HEK293 (cell line): ENCODE measurements around the gene LACTBL1.
A peak's percentile ranks its signal among the peaks of the same experiment; 100 is the strongest.

ENCODE experiments used
- CTCF ChIA-PET: fragments of 350-600 bp; formaldehyde crosslinking; extraction: SDS; loops from one replicate; lab custom pipeline; 2021; ENCODE audit warnings: antibody characterized with exemption; lab: Yijun Ruan, JAX
- POLR2A ChIA-PET: fragments of 300-600 bp; formaldehyde crosslinking; extraction: SDS; loops from one replicate; lab custom pipeline; 2020; ENCODE audit warnings: antibody characterized with exemption, inconsistent platforms; lab: Yijun Ruan, JAX
- H3K27ac ChIP-seq: fragments of 200-500 bp; sonication (Bioruptor generic); 2 replicates; pipeline ENCODE4 v1.5.1; 2014; ENCODE audit warnings: low read depth, low read length, control low read depth, inconsistent platforms; ENCODE audit errors: extremely low read depth
- H3K36me3 ChIP-seq, 2 experiments: fragments of 200-500 bp in 1 of 2; sonication (Bioruptor generic) in 1 of 2; 1 replicate in 1 of 2; 2 replicates in 1 of 2; pipeline ENCODE4 v1.5.1; 2014 to 2017; ENCODE audit warnings: inconsistent platforms in 2 of 2, low read length in 2 of 2; ENCODE audit not compliant: control insufficient read depth in 2 of 2, insufficient read depth in 1 of 2
- H3K4me1 ChIP-seq: fragments of 200-500 bp; sonication (Bioruptor generic); 2 replicates; pipeline ENCODE4 v1.5.1; 2014; ENCODE audit warnings: mild to moderate bottlenecking, low read length, inconsistent platforms; ENCODE audit not compliant: control insufficient read depth, insufficient read depth
- H3K4me3 ChIP-seq: 2 replicates; pipeline ENCODE4 v1.5.1; 2011; ENCODE audit warnings: low read depth, mild to moderate bottlenecking, control low read depth, low read length, moderate library complexity
- H3K9me3 ChIP-seq: fragments of 200-500 bp; sonication (Bioruptor generic); 2 replicates; pipeline ENCODE4 v1.5.1; 2014; ENCODE audit warnings: low read depth, low read length, inconsistent platforms; ENCODE audit not compliant: control insufficient read depth, insufficient read depth
- GLIS2 ChIP-seq: fragments of 450-650 bp; formaldehyde crosslinking; IDR thresholded peaks from 2 replicates; pipeline ENCODE4 v1.5.1; 2016; ENCODE audit warnings: missing biosample characterization, missing genetic modification characterization
- KLF1 ChIP-seq: fragments of 450-650 bp; formaldehyde crosslinking; IDR thresholded peaks from 2 replicates; pipeline ENCODE4 v1.5.1; 2016; ENCODE audit warnings: missing biosample characterization, missing genetic modification characterization
- KLF17 ChIP-seq: fragments of 450-650 bp; formaldehyde crosslinking; IDR thresholded peaks from 2 replicates; pipeline ENCODE4 v1.5.1; 2016; ENCODE audit warnings: missing biosample characterization, missing genetic modification characterization
- TCF7L2 ChIP-seq: IDR thresholded peaks from 2 replicates; pipeline ENCODE4 v1.6.1; 2011; ENCODE audit warnings: low read depth, mild to moderate bottlenecking, inconsistent platforms, low read length, moderate library complexity, borderline replicate concordance
- WT1 ChIP-seq: fragments of 450-650 bp; formaldehyde crosslinking; IDR thresholded peaks from 2 replicates; pipeline ENCODE4 v1.5.1; 2016; ENCODE audit warnings: missing biosample characterization, missing genetic modification characterization
- YY1 ChIP-seq: fragments of 450-650 bp; formaldehyde crosslinking; IDR thresholded peaks from 2 replicates; pipeline ENCODE4 v1.5.1; 2018; ENCODE audit warnings: missing biosample characterization, missing genetic modification characterization
- ZBTB7A ChIP-seq: fragments of 450-650 bp; formaldehyde crosslinking; IDR thresholded peaks from 2 replicates; pipeline ENCODE4 v1.5.1; 2016; ENCODE audit warnings: low read depth, missing biosample characterization, missing genetic modification characterization
- ZIC2 ChIP-seq: fragments of 450-650 bp; formaldehyde crosslinking; IDR thresholded peaks from 2 replicates; pipeline ENCODE4 v1.5.1; 2016; ENCODE audit warnings: missing biosample characterization, missing genetic modification characterization
- ZNF16 ChIP-seq: fragments of 450-650 bp; formaldehyde crosslinking; IDR thresholded peaks from 2 replicates; pipeline ENCODE4 v1.5.1; 2016; ENCODE audit warnings: low read depth, missing biosample characterization, missing genetic modification characterization
- ZNF169 ChIP-seq: fragments of 450-650 bp; formaldehyde crosslinking; IDR thresholded peaks from 2 replicates; pipeline ENCODE4 v1.5.1; 2016; ENCODE audit warnings: missing biosample characterization, missing genetic modification characterization
- ZNF202 ChIP-seq: fragments of 450-650 bp; formaldehyde crosslinking; IDR thresholded peaks from 2 replicates; pipeline ENCODE4 v1.5.1; 2016; ENCODE audit warnings: missing biosample characterization, missing genetic modification characterization, borderline replicate concordance
- ZNF280C ChIP-seq: fragments of 450-650 bp; formaldehyde crosslinking; IDR thresholded peaks from 2 replicates; pipeline ENCODE4 v1.5.1; 2016; ENCODE audit warnings: missing biosample characterization, missing genetic modification characterization
- ZNF292 ChIP-seq: fragments of 450-650 bp; formaldehyde crosslinking; IDR thresholded peaks from 2 replicates; pipeline ENCODE4 v1.5.1; 2016; ENCODE audit warnings: low read depth, missing biosample characterization, missing genetic modification characterization, borderline replicate concordance
- ZNF664 ChIP-seq: fragments of 450-650 bp; formaldehyde crosslinking; IDR thresholded peaks from 2 replicates; pipeline ENCODE4 v1.5.1; 2016; ENCODE audit warnings: missing biosample characterization, missing genetic modification characterization
- ZNF768 ChIP-seq: fragments of 450-650 bp; formaldehyde crosslinking; IDR thresholded peaks from 2 replicates; pipeline ENCODE4 v1.5.1; 2018; ENCODE audit warnings: missing biosample characterization, mild to moderate bottlenecking, missing genetic modification characterization
- TF ChIP-seq, protein P1 (sequence below): fragments of 450-650 bp; IDR thresholded peaks from 2 replicates; pipeline ENCODE4 v1.5.1; 2018; ENCODE audit warnings: missing biosample characterization, missing genetic modification characterization
- TF ChIP-seq, protein P2 (sequence below): fragments of 450-650 bp; formaldehyde crosslinking; IDR thresholded peaks from 2 replicates; pipeline ENCODE4 v1.5.1; 2016; ENCODE audit warnings: missing biosample characterization, missing genetic modification characterization

The LACTBL1 gene

GRCh38 chr1:22919341-22920025, 53.2 kb downstream of the LACTBL1 start (continued):
- TF ChIP-seq ZNF280C (no peak), ZNF768 (tag by site-specific recombination) (no peak)
- TF ChIP-seq, protein P1, sequence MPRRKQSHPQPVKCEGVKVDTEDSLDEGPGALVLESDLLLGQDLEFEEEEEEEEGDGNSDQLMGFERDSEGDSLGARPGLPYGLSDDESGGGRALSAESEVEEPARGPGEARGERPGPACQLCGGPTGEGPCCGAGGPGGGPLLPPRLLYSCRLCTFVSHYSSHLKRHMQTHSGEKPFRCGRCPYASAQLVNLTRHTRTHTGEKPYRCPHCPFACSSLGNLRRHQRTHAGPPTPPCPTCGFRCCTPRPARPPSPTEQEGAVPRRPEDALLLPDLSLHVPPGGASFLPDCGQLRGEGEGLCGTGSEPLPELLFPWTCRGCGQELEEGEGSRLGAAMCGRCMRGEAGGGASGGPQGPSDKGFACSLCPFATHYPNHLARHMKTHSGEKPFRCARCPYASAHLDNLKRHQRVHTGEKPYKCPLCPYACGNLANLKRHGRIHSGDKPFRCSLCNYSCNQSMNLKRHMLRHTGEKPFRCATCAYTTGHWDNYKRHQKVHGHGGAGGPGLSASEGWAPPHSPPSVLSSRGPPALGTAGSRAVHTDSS (tag by site-specific recombination) = no peak
- TF ChIP-seq, protein P2, sequence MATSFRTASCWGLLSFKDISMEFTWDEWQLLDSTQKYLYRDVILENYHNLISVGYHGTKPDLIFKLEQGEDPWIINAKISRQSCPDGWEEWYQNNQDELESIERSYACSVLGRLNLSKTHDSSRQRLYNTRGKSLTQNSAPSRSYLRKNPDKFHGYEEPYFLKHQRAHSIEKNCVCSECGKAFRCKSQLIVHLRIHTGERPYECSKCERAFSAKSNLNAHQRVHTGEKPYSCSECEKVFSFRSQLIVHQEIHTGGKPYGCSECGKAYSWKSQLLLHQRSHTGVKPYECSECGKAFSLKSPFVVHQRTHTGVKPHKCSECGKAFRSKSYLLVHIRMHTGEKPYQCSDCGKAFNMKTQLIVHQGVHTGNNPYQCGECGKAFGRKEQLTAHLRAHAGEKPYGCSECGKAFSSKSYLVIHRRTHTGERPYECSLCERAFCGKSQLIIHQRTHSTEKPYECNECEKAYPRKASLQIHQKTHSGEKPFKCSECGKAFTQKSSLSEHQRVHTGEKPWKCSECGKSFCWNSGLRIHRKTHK = no peak

GRCh38 chr1:22918644-22919043, 54.0 kb downstream of the LACTBL1 start:
- Histone ChIP-seq H3K27ac (no peak overlapping the region), H3K36me3 (no peaks in the 10 kb centered on the region), H3K4me3 (no peak overlapping the region), H3K4me1 (no peaks in the 10 kb centered on the region), H3K9me3 (no peaks in the 10 kb centered on the region)
- no peak for TF ChIP-seq ZNF292 (tag by site-specific recombination)
- ChIA-PET POLR2A (no interaction called here), CTCF (interaction anchor here (0.5 kb wide), 1 partner anchor 194 kb away, joined by 3 read pairs; no protein-coding TSS in a partner anchor)

DNA sequence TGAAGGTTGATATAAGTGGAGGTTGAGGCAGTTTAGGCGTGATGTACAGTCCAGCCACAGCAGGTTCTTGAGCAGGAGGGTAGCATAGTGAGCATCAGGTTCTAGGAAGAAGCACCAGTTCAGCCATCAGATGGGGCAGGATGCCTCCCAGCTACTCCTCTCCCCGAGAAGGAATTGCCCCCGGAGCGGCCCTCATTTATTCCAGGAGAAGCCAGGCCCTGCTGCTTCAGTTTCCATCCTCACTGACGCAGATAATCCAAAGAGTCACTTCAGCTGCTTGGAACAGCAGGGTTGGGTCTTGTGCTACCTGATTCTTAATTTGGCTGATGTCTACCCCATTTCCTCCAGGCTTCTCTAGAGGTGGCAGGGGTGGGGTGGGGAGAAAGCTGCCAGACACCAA, 54.7 kb downstream of the LACTBL1 start:
- Histone ChIP-seq H3K27ac (no peak overlapping the region), H3K4me1 (no peaks in the 10 kb centered on the region), H3K9me3 (no peaks in the 10 kb centered on the region), H3K4me3 (no peak overlapping the region), H3K36me3 (peaks cover 0 to 3% of the 10 kb centered on the region in 2 experiments; a peak in 1 of 3 replicates)
- ChIA-PET CTCF (interaction anchor here (0.5 to 1.0 kb wide), 2 partner anchors 27 to 193 kb away, joined by 3 to 4 read pairs; no protein-coding TSS in a partner anchor), POLR2A (no interaction called here)
- TF ChIP-seq ZNF16 (tag by site-specific recombination) (peak; percentile 41; the same call in 1 of the 2 replicates), YY1 (no peak)

- CTCF ChIA-PET = no interaction called here
- H3K27ac ChIP-seq = no peak overlapping the region
Measured at GRCh38 chr1:22916471-22916820, 56.2 kb downstream of the LACTBL1 start.

GRCh38 chr1:22915816-22916470, 56.7 kb downstream of the LACTBL1 start:
- no peaks in the 10 kb centered on the region for H3K9me3 ChIP-seq
- no peak for TF ChIP-seq TCF7L2
- no peak for TF ChIP-seq ZNF202 (tag by site-specific recombination)
- 0 out of 2 replicates have a peak, but pooled peaks have one; percentile 5 for TF ChIP-seq ZIC2 (tag by site-specific recombination)
- 0 out of 2 replicates have a peak, but pooled peaks have one; percentile 19 for TF ChIP-seq GLIS2 (tag by site-specific recombination)
- TF ChIP-seq KLF17 = no peak
- no peak for TF ChIP-seq ZBTB7A
- TF ChIP-seq, all 188 proteins: peak for 2
- no peak overlapping the region for H3K4me3 ChIP-seq
- H3K4me1 ChIP-seq = no peaks in the 10 kb centered on the region
- POLR2A ChIA-PET = no interaction called here
- no peak overlapping the region for H3K27ac ChIP-seq
- peaks cover 0 to 11% of the 10 kb centered on the region in 2 experiments; a peak in 2 of 3 replicates for H3K36me3 ChIP-seq
- CTCF ChIA-PET = interaction anchor here (0.6 kb wide), 1 partner anchor 49 kb away, joined by 3 read pairs; no protein-coding TSS in a partner anchor

More at GRCh38 chr1:22916471-22916820, 56.2 kb downstream of the LACTBL1 start:
- Histone ChIP-seq H3K9me3 (no peaks in the 10 kb centered on the region), H3K4me1 (no peaks in the 10 kb centered on the region), H3K36me3 (peaks cover 0 to 11% of the 10 kb centered on the region in 2 experiments; a peak in 1 of 3 replicates), H3K4me3 (no peak overlapping the region)
- POLR2A ChIA-PET = no interaction called here
- TF ChIP-seq ZNF664 (tag by site-specific recombination) (no peak), WT1 (tag by site-specific recombination) (no peak), ZNF169 (tag by site-specific recombination) (no peak), KLF1 (tag by site-specific recombination) (peak; percentile 90)
